ENCODE results near the gene TIMM17B.

DNA sequence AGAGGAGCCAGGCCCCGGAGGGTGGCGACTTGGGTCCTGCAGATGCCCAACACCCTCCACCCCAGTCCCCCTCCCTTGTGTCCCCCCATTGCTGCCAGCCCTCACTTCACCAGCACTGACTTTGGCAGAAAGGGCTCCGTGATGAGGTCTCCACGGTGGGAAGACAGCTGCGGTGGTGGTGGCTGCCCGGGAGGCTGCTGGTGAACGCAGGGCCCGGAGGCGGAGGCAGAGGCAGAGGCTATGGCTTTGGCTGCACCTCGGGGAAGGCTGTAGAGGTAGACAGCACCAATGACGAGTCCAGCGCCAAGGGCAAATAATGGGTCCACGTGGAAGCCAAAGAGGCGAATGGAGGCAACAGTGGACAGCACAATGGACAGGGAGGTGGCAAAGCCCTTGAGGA, 7.1 kb upstream of the TIMM17B start:
- TF ChIP-seq EP300 (IDR thresholded peaks at IDR 0.05): no peak
- TF ChIP-seq, protein P1, sequence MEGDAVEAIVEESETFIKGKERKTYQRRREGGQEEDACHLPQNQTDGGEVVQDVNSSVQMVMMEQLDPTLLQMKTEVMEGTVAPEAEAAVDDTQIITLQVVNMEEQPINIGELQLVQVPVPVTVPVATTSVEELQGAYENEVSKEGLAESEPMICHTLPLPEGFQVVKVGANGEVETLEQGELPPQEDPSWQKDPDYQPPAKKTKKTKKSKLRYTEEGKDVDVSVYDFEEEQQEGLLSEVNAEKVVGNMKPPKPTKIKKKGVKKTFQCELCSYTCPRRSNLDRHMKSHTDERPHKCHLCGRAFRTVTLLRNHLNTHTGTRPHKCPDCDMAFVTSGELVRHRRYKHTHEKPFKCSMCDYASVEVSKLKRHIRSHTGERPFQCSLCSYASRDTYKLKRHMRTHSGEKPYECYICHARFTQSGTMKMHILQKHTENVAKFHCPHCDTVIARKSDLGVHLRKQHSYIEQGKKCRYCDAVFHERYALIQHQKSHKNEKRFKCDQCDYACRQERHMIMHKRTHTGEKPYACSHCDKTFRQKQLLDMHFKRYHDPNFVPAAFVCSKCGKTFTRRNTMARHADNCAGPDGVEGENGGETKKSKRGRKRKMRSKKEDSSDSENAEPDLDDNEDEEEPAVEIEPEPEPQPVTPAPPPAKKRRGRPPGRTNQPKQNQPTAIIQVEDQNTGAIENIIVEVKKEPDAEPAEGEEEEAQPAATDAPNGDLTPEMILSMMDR (IDR thresholded peaks at IDR 0.05): no peak

Data from tibial nerve (tissue), 4 donors.